Sigmoid colon (tissue), 4 donors: ENCODE measurements around the gene FTO.

Experiments used
- EP300 ChIP-seq, 4 donors: sonication (generic); formaldehyde crosslinking; IDR thresholded peaks; one replicate each; pipeline ENCODE4 v1.6.1; 2017; ENCODE audit warnings: antibody characterized with exemption in 4 of 4
- POLR2A ChIP-seq, 2 donors: fragments of 450-650 bp; IDR thresholded peaks; one replicate each; pipeline ENCODE4 v1.6.1; 2016; ENCODE audit warnings: antibody characterized with exemption in 2 of 2, mild to moderate bottlenecking in 2 of 2, moderate library complexity in 2 of 2
- POLR2AphosphoS5 ChIP-seq, 4 donors: sonication (generic); formaldehyde crosslinking; IDR thresholded peaks; one replicate each; pipeline ENCODE4 v1.6.1; 2017; ENCODE audit warnings: antibody characterized with exemption in 4 of 4
- TF ChIP-seq, protein P1 (sequence below), 4 experiments: fragments of 450-650 bp in 3 of 4; fragments of 200-600 bp in 1 of 4; IDR thresholded peaks; one replicate each; pipeline ENCODE4 v1.5.1; 2016 to 2019; ENCODE audit warnings: antibody characterized with exemption in 4 of 4, mild to moderate bottlenecking in 3 of 4, moderate library complexity in 2 of 4

DNA sequence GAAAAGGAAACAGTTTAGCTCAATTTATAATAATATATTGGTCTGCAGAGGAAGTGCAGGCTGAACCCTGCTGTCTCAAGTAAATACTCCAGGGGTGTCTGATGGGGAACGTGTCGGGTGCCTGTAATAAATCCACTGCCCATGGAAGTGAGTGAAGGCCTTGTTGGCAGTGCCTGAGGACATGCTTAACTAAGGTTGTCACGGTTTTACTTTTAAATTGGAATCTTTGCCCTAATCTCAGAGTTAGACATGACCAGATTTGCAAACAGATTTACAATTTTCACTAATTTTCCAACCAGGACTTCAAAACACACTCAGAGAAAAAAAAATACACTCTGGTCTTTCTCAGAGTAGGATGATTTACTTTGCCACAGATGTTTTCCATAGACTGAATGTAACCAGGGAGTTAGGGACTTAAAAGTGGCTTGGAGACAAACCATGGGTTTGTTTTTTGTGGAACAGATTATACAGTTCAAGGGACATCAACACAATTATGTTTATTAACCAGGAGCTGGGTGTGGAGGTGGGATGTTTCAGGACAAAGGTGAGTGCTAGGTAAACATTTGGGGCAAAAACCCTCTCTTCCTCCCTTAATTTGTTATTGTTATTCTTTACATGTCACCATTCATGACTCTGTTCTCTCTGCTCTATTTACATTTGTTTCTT is 144.5 kb downstream of the FTO start:
- TF ChIP-seq, protein P1, sequence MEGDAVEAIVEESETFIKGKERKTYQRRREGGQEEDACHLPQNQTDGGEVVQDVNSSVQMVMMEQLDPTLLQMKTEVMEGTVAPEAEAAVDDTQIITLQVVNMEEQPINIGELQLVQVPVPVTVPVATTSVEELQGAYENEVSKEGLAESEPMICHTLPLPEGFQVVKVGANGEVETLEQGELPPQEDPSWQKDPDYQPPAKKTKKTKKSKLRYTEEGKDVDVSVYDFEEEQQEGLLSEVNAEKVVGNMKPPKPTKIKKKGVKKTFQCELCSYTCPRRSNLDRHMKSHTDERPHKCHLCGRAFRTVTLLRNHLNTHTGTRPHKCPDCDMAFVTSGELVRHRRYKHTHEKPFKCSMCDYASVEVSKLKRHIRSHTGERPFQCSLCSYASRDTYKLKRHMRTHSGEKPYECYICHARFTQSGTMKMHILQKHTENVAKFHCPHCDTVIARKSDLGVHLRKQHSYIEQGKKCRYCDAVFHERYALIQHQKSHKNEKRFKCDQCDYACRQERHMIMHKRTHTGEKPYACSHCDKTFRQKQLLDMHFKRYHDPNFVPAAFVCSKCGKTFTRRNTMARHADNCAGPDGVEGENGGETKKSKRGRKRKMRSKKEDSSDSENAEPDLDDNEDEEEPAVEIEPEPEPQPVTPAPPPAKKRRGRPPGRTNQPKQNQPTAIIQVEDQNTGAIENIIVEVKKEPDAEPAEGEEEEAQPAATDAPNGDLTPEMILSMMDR (IDR thresholded peaks at IDR 0.05) = no peak
- TF ChIP-seq EP300 (IDR thresholded peaks at IDR 0.05) = no peak
- TF ChIP-seq POLR2A (IDR thresholded peaks at IDR 0.05) = no peak
- no peak for TF ChIP-seq POLR2AphosphoS5 (IDR thresholded peaks at IDR 0.05)
